ENCODE data around the gene NMT2.

NMT2 gene

GRCh38 chr10:15167411-15168290, 842 bp downstream of the NMT2 start:
- H2AK5ac ChIP-seq (ENCODE audit: low read depth, low read length): no peak overlapping the region
- H3K27me3 ChIP-seq (ENCODE audit: control insufficient read depth in 3 of 3, insufficient read depth in 3 of 3, low read depth in 1 of 3, low read length in 3 of 3): no peaks in the 10 kb centered on the region
- H3K23ac ChIP-seq (ENCODE audit: low read depth, low read length, poor library complexity): peak overlapping the region; percentile 98
- no peak overlapping the region for H4K91ac ChIP-seq (ENCODE audit: low read depth, low read length, poor library complexity)
- peak overlapping the region; percentile 99 to 100 for H3K4me3 ChIP-seq (ENCODE audit: low read length in 2 of 2)
- peak overlapping the region; percentile 99 for H3K18ac ChIP-seq (ENCODE audit: low read length)
- DNase-seq (ENCODE audit: low spot score): peak; percentile 63
- peaks cover 3% of the 10 kb centered on the region for H3K79me1 ChIP-seq (ENCODE audit: low read depth, low read length)
- no peak overlapping the region for H3K14ac ChIP-seq (ENCODE audit: low read length)
- H3K9me3 ChIP-seq (replicated peaks in 1 of 2; ENCODE audit: control insufficient read depth in 2 of 2, insufficient read depth in 1 of 2, low read depth in 1 of 2, low read length in 2 of 2): no peaks in the 10 kb centered on the region
- no peaks in the 10 kb centered on the region for H3K36me3 ChIP-seq (replicated peaks in 1 of 2; ENCODE audit: control insufficient read depth in 2 of 2, insufficient read depth in 2 of 2, low read length in 2 of 2)
- H3K4me1 ChIP-seq (ENCODE audit: control insufficient read depth in 2 of 2, insufficient read depth in 1 of 2, low read depth in 1 of 2, low read length in 2 of 2): peaks cover 5 to 13% of the 10 kb centered on the region in 2 donors
- peak overlapping the region; percentile 67 for H3K27ac ChIP-seq (replicated peaks; ENCODE audit: low read length)
- H4K8ac ChIP-seq (ENCODE audit: low read depth, low read length): peak overlapping the region; percentile 48
- H2BK12ac ChIP-seq (ENCODE audit: low read length): no peak overlapping the region
- H3K4me2 ChIP-seq (ENCODE audit: insufficient read depth, low read length, poor library complexity, severe bottlenecking): peak overlapping the region; percentile 69
- no peak overlapping the region for H2BK5ac ChIP-seq (ENCODE audit: low read length)
- H2AFZ ChIP-seq (ENCODE audit: low read length): peak overlapping the region; percentile 100
- peak overlapping the region; percentile 93 for H3K9ac ChIP-seq (ENCODE audit: low read depth, low read length, poor library complexity)
- no peak overlapping the region for H2BK15ac ChIP-seq (ENCODE audit: low read length)
- H2BK120ac ChIP-seq (ENCODE audit: low read depth, low read length): no peak overlapping the region
- no CpG with 5 or more reads among the region's 54 CpGs for WGBS, 2 donors (ENCODE audit: extremely low coverage in 2 of 2, insufficient read length in 2 of 2, insufficient replicate concordance in 1 of 2)
- H3K4ac ChIP-seq (ENCODE audit: low read length): no peak overlapping the region

- Histone ChIP-seq H3K27ac (replicated peaks; ENCODE audit: low read length) (no peak overlapping the region), H3K4me1 (ENCODE audit: control insufficient read depth in 2 of 2, insufficient read depth in 1 of 2, low read depth in 1 of 2, low read length in 2 of 2) (peaks cover 5 to 13% of the 10 kb centered on the region in 2 donors), H3K23ac (ENCODE audit: low read depth, low read length, poor library complexity) (no peak overlapping the region), H3K18ac (ENCODE audit: low read length) (no peak overlapping the region), H3K4me2 (ENCODE audit: insufficient read depth, low read length, poor library complexity, severe bottlenecking) (peak overlapping the region; percentile 13), H3K14ac (ENCODE audit: low read length) (no peak overlapping the region), H2BK120ac (ENCODE audit: low read depth, low read length) (no peak overlapping the region), H3K79me1 (ENCODE audit: low read depth, low read length) (peaks cover 3% of the 10 kb centered on the region), H3K9ac (ENCODE audit: low read depth, low read length, poor library complexity) (no peak overlapping the region), H3K27me3 (ENCODE audit: control insufficient read depth in 3 of 3, insufficient read depth in 3 of 3, low read depth in 1 of 3, low read length in 3 of 3) (no peaks in the 10 kb centered on the region), H3K9me3 (replicated peaks in 1 of 2; ENCODE audit: control insufficient read depth in 2 of 2, insufficient read depth in 1 of 2, low read depth in 1 of 2, low read length in 2 of 2) (no peaks in the 10 kb centered on the region), H2BK12ac (ENCODE audit: low read length) (no peak overlapping the region), H2BK5ac (ENCODE audit: low read length) (no peak overlapping the region), H4K8ac (ENCODE audit: low read depth, low read length) (no peak overlapping the region), H3K4ac (ENCODE audit: low read length) (no peak overlapping the region), H4K91ac (ENCODE audit: low read depth, low read length, poor library complexity) (no peak overlapping the region), H2AFZ (ENCODE audit: low read length) (no peak overlapping the region), H2BK15ac (ENCODE audit: low read length) (no peak overlapping the region), H3K4me3 (ENCODE audit: low read length in 2 of 2) (no peak overlapping the region), H3K36me3 (replicated peaks in 1 of 2; ENCODE audit: control insufficient read depth in 2 of 2, insufficient read depth in 2 of 2, low read length in 2 of 2) (no peaks in the 10 kb centered on the region), H2AK5ac (ENCODE audit: low read depth, low read length) (no peak overlapping the region)
- no peak for DNase-seq (ENCODE audit: low spot score)
- no CpG with 5 or more reads among the region's 2 CpGs for WGBS, 2 donors (ENCODE audit: extremely low coverage in 2 of 2, insufficient read length in 2 of 2, insufficient replicate concordance in 1 of 2)
Measured at GRCh38 chr10:15166325-15166724, 2.2 kb downstream of the NMT2 start.

GRCh38 chr10:15163253-15163828, 5.2 kb downstream of the NMT2 start:
- no peaks in the 10 kb centered on the region for H3K27me3 ChIP-seq (ENCODE audit: control insufficient read depth in 3 of 3, insufficient read depth in 3 of 3, low read depth in 1 of 3, low read length in 3 of 3)
- H3K23ac ChIP-seq (ENCODE audit: low read depth, low read length, poor library complexity): no peak overlapping the region
- H3K4me3 ChIP-seq (ENCODE audit: low read length in 2 of 2): no peak overlapping the region
- no peak overlapping the region for H2AFZ ChIP-seq (ENCODE audit: low read length)
- peaks cover 9% of the 10 kb centered on the region for H3K79me1 ChIP-seq (ENCODE audit: low read depth, low read length)
- H2AK5ac ChIP-seq (ENCODE audit: low read depth, low read length): no peak overlapping the region
- H3K14ac ChIP-seq (ENCODE audit: low read length): no peak overlapping the region
- no peak overlapping the region for H3K18ac ChIP-seq (ENCODE audit: low read length)
- H4K8ac ChIP-seq (ENCODE audit: low read depth, low read length): no peak overlapping the region
- H2BK12ac ChIP-seq (ENCODE audit: low read length): no peak overlapping the region
- no peak overlapping the region for H3K4me2 ChIP-seq (ENCODE audit: insufficient read depth, low read length, poor library complexity, severe bottlenecking)
- no peak overlapping the region for H2BK5ac ChIP-seq (ENCODE audit: low read length)
- H3K9ac ChIP-seq (ENCODE audit: low read depth, low read length, poor library complexity): no peak overlapping the region
- H3K27ac ChIP-seq (replicated peaks; ENCODE audit: low read length): no peak overlapping the region
- DNase-seq (ENCODE audit: low spot score): no peak
- H3K4me1 ChIP-seq (ENCODE audit: control insufficient read depth in 2 of 2, insufficient read depth in 1 of 2, low read depth in 1 of 2, low read length in 2 of 2): peaks cover 3 to 8% of the 10 kb centered on the region in 2 donors
- H4K91ac ChIP-seq (ENCODE audit: low read depth, low read length, poor library complexity): no peak overlapping the region
- H2BK120ac ChIP-seq (ENCODE audit: low read depth, low read length): no peak overlapping the region
- no peak overlapping the region for H3K4ac ChIP-seq (ENCODE audit: low read length)
- no peaks in the 10 kb centered on the region for H3K9me3 ChIP-seq (replicated peaks in 1 of 2; ENCODE audit: control insufficient read depth in 2 of 2, insufficient read depth in 1 of 2, low read depth in 1 of 2, low read length in 2 of 2)
- peaks cover 0 to 6% of the 10 kb centered on the region in 2 donors for H3K36me3 ChIP-seq (replicated peaks in 1 of 2; ENCODE audit: control insufficient read depth in 2 of 2, insufficient read depth in 2 of 2, low read length in 2 of 2)
- H2BK15ac ChIP-seq (ENCODE audit: low read length): no peak overlapping the region
- no CpG with 5 or more reads among the region's 2 CpGs for WGBS, 2 donors (ENCODE audit: extremely low coverage in 2 of 2, insufficient read length in 2 of 2, insufficient replicate concordance in 1 of 2)

GRCh38 chr10:15158972-15159371, 9.5 kb downstream of the NMT2 start:
- Histone ChIP-seq H3K18ac (ENCODE audit: low read length) (no peak overlapping the region), H4K8ac (ENCODE audit: low read depth, low read length) (no peak overlapping the region), H3K9ac (ENCODE audit: low read depth, low read length, poor library complexity) (no peak overlapping the region), H3K4ac (ENCODE audit: low read length) (no peak overlapping the region), H3K4me3 (ENCODE audit: low read length in 2 of 2) (no peak overlapping the region), H2BK5ac (ENCODE audit: low read length) (no peak overlapping the region), H2BK15ac (ENCODE audit: low read length) (no peak overlapping the region), H3K4me2 (ENCODE audit: insufficient read depth, low read length, poor library complexity, severe bottlenecking) (no peak overlapping the region), H3K79me1 (ENCODE audit: low read depth, low read length) (peaks cover 8% of the 10 kb centered on the region), H2AK5ac (ENCODE audit: low read depth, low read length) (no peak overlapping the region), H3K27me3 (ENCODE audit: control insufficient read depth in 3 of 3, insufficient read depth in 3 of 3, low read depth in 1 of 3, low read length in 3 of 3) (no peaks in the 10 kb centered on the region), H3K36me3 (replicated peaks in 1 of 2; ENCODE audit: control insufficient read depth in 2 of 2, insufficient read depth in 2 of 2, low read length in 2 of 2) (peaks cover 0 to 8% of the 10 kb centered on the region in 2 donors), H2BK12ac (ENCODE audit: low read length) (no peak overlapping the region), H2AFZ (ENCODE audit: low read length) (no peak overlapping the region), H3K9me3 (replicated peaks in 1 of 2; ENCODE audit: control insufficient read depth in 2 of 2, insufficient read depth in 1 of 2, low read depth in 1 of 2, low read length in 2 of 2) (no peaks in the 10 kb centered on the region), H4K91ac (ENCODE audit: low read depth, low read length, poor library complexity) (no peak overlapping the region), H3K27ac (replicated peaks; ENCODE audit: low read length) (no peak overlapping the region), H3K23ac (ENCODE audit: low read depth, low read length, poor library complexity) (no peak overlapping the region), H3K4me1 (ENCODE audit: control insufficient read depth in 2 of 2, insufficient read depth in 1 of 2, low read depth in 1 of 2, low read length in 2 of 2) (no peaks in the 10 kb centered on the region), H3K14ac (ENCODE audit: low read length) (no peak overlapping the region), H2BK120ac (ENCODE audit: low read depth, low read length) (no peak overlapping the region)
- no peak for DNase-seq (ENCODE audit: low spot score)

All from neuronal stem cell (in vitro differentiated cells).